DND-41 (cell line): ENCODE data around the gene CDH1.

Source experiments
- ATAC-seq: fragments of 200-7000 bp; cut with Tn5 transposase; 3 replicates; pipeline ENCODE4 v1.9.1; 2021; ENCODE audit warnings: low read depth; ENCODE audit not compliant: insufficient read depth
- DNase-seq: peaks from one replicate; pipeline ENCODE4 v3.0.0-alpha.2; 2020
- H2AFZ ChIP-seq: 2 replicates; pipeline ENCODE4 v1.6.0; 2012; ENCODE audit warnings: low read depth, low read length
- H3K27ac ChIP-seq: 2 replicates; pipeline ENCODE4 v1.5.1; 2012; ENCODE audit warnings: low read length, inconsistent platforms
- H3K27me3 ChIP-seq: fragments of 200-600 bp; sonication (generic); 2 replicates; pipeline ENCODE4 v1.6.0; 2012; ENCODE audit warnings: low read length, mild to moderate bottlenecking, inconsistent platforms; ENCODE audit not compliant: insufficient read depth, poor library complexity
- H3K36me3 ChIP-seq: 2 replicates; pipeline ENCODE4 v1.5.1; 2012; ENCODE audit warnings: low read length, inconsistent platforms; ENCODE audit not compliant: insufficient read depth
- H3K4me1 ChIP-seq: 2 replicates; pipeline ENCODE4 v1.5.1; 2012; ENCODE audit warnings: mild to moderate bottlenecking, low read length; ENCODE audit not compliant: insufficient read depth
- H3K4me2 ChIP-seq: 2 replicates; pipeline ENCODE4 v1.6.0; 2012; ENCODE audit warnings: mild to moderate bottlenecking, moderate library complexity, low read length, inconsistent platforms; ENCODE audit not compliant: insufficient read depth
- H3K4me3 ChIP-seq, 2 experiments: fragments of 200-600 bp in 1 of 2; shearing (Covaris generic) in 1 of 2; 2 replicates each; pipeline ENCODE4 v1.5.1; 2012 to 2016; ENCODE audit warnings: inconsistent platforms in 2 of 2, low read length in 2 of 2, mild to moderate bottlenecking in 2 of 2, low read depth in 1 of 2, moderate library complexity in 1 of 2
- H3K79me2 ChIP-seq: 2 replicates; pipeline ENCODE4 v1.6.0; 2012; ENCODE audit warnings: low read length, inconsistent platforms; ENCODE audit not compliant: insufficient read depth
- H3K9ac ChIP-seq: 2 replicates; pipeline ENCODE4 v1.6.0; 2012; ENCODE audit warnings: low read depth, mild to moderate bottlenecking, inconsistent platforms, low read length, moderate library complexity
- H3K9me3 ChIP-seq: 2 replicates; pipeline ENCODE4 v1.5.1; 2012; ENCODE audit warnings: low read length, moderate library complexity, mild to moderate bottlenecking, inconsistent platforms; ENCODE audit not compliant: insufficient read depth, severe bottlenecking
- H4K20me1 ChIP-seq: 2 replicates; pipeline ENCODE4 v1.6.0; 2012; ENCODE audit warnings: low read length; ENCODE audit not compliant: insufficient read depth
- CTCF ChIP-seq: IDR thresholded peaks from 2 replicates; pipeline ENCODE4 v1.5.1; 2012; ENCODE audit warnings: borderline replicate concordance, low read length, moderate library complexity, mild to moderate bottlenecking; ENCODE audit not compliant: poor library complexity, severe bottlenecking; ENCODE audit errors: extremely low read depth
- EZH2 ChIP-seq: IDR thresholded peaks from 3 replicates; pipeline ENCODE4 v1.6.1; 2012; ENCODE audit warnings: borderline replicate concordance, low read depth, mild to moderate bottlenecking, moderate library complexity, low read length, inconsistent platforms; ENCODE audit not compliant: severe bottlenecking

Gene CDH1

GRCh38 chr16:68792465-68793324 lies 55.6 kb downstream of the CDH1 start:
- Histone ChIP-seq H3K27me3 (no peaks in the 10 kb centered on the region), H4K20me1 (no peaks in the 10 kb centered on the region), H3K4me3 (no peak overlapping the region), H3K79me2 (no peaks in the 10 kb centered on the region), H3K9me3 (no peaks in the 10 kb centered on the region), H3K9ac (no peak overlapping the region), H2AFZ (no peak overlapping the region), H3K4me2 (no peak overlapping the region), H3K4me1 (no peaks in the 10 kb centered on the region), H3K27ac (no peak overlapping the region), H3K36me3 (no peaks in the 10 kb centered on the region)
- no peak for TF ChIP-seq EZH2
- ATAC-seq, result no peak
- DNase-seq, result no peak

- Histone ChIP-seq H3K9me3 (no peaks in the 10 kb centered on the region), H3K79me2 (no peaks in the 10 kb centered on the region), H3K4me3 (no peak overlapping the region), H3K9ac (no peak overlapping the region), H3K4me2 (no peak overlapping the region), H3K27me3 (no peaks in the 10 kb centered on the region), H3K27ac (no peak overlapping the region), H2AFZ (no peak overlapping the region), H3K4me1 (no peaks in the 10 kb centered on the region), H3K36me3 (no peaks in the 10 kb centered on the region), H4K20me1 (no peaks in the 10 kb centered on the region)
- no peak for ATAC-seq
- no peak for TF ChIP-seq EZH2
- no peak for TF ChIP-seq CTCF
- DNase-seq, result no peak
Measured at GRCh38 chr16:68793401-68793857, 56.3 kb downstream of the CDH1 start.

GRCh38 chr16:68798398-68798797 lies 61.3 kb downstream of the CDH1 start:
- no peak overlapping the region for H3K27ac ChIP-seq
- DNase-seq, result no peak
- H3K27me3 ChIP-seq, result no peaks in the 10 kb centered on the region
- H3K36me3 ChIP-seq, result no peaks in the 10 kb centered on the region
- no peaks in the 10 kb centered on the region for H3K9me3 ChIP-seq
- no peaks in the 10 kb centered on the region for H3K79me2 ChIP-seq
- H3K4me2 ChIP-seq, result no peak overlapping the region
- H3K4me3 ChIP-seq, result no peak overlapping the region
- no peak overlapping the region for H2AFZ ChIP-seq
- no peak for TF ChIP-seq CTCF
- no peak for TF ChIP-seq EZH2
- H4K20me1 ChIP-seq, result no peaks in the 10 kb centered on the region
- H3K4me1 ChIP-seq, result no peaks in the 10 kb centered on the region
- H3K9ac ChIP-seq, result no peak overlapping the region
- ATAC-seq, result no peak

- Histone ChIP-seq H3K9ac (no peak overlapping the region), H3K4me1 (no peaks in the 10 kb centered on the region), H2AFZ (no peak overlapping the region), H3K27ac (no peak overlapping the region), H3K9me3 (no peaks in the 10 kb centered on the region), H3K4me3 (no peak overlapping the region), H3K79me2 (no peaks in the 10 kb centered on the region), H3K36me3 (no peaks in the 10 kb centered on the region), H3K27me3 (no peaks in the 10 kb centered on the region), H4K20me1 (no peaks in the 10 kb centered on the region), H3K4me2 (no peak overlapping the region)
- TF ChIP-seq CTCF, result peak; percentile 70
- no peak for TF ChIP-seq EZH2
- ATAC-seq, result peak; percentile 82
- peak; percentile 56 for DNase-seq
Measured at GRCh38 chr16:68800257-68800875, 63.3 kb downstream of the CDH1 start.
